Psoas muscle (tissue), 8 donors: ENCODE results near the gene NLN. TPM values are rescaled to one million over a fixed set of nuclear protein-coding genes. Genes with fewer than 3 reads are reported as not detected.

ENCODE experiments used
- ATAC-seq, 4 donors: fragments of 200-7000 bp; cut with Tn5 transposase; one replicate each; pipeline ENCODE4 v1.9.1; 2020; ENCODE audit warnings: moderate library complexity in 3 of 4, mild to moderate bottlenecking in 2 of 4
- DNase-seq, 2 donors: peaks; one replicate each; pipeline ENCODE4 v3.0.0-alpha.2; 2020
- H3K27ac ChIP-seq: fragments of 200-600 bp; one replicate; pipeline ENCODE4 v1.8.0; 2022
- H3K27me3 ChIP-seq, 3 donors: fragments of 200-600 bp in 1 of 3; one replicate each; pipeline versions ENCODE4 v1.6.1 to v1.8.0; 2013 to 2022; ENCODE audit warnings: low read length in 2 of 3, mild to moderate bottlenecking in 2 of 3, moderate library complexity in 1 of 3; ENCODE audit not compliant: insufficient read depth in 3 of 3
- H3K36me3 ChIP-seq, 2 donors: fragments of 200-600 bp in 1 of 2; one replicate each; pipeline versions ENCODE4 v1.6.1 to v1.8.0; 2013 to 2022; ENCODE audit warnings: low read depth in 1 of 2, mild to moderate bottlenecking in 1 of 2, moderate library complexity in 1 of 2; ENCODE audit not compliant: insufficient read depth in 1 of 2
- H3K4me1 ChIP-seq: fragments of 200-600 bp; one replicate; pipeline ENCODE4 v1.8.0; 2022
- H3K4me3 ChIP-seq: fragments of 200-600 bp; one replicate; pipeline ENCODE4 v1.8.0; 2022; ENCODE audit warnings: mild to moderate bottlenecking
- H3K9me3 ChIP-seq: fragments of 200-600 bp; one replicate; pipeline ENCODE4 v1.8.0; 2022
- WGBS, 3 donors: extraction: QIAGEN DNeasy Blood & Tissue Kit; methylation state at CpG; one replicate each; pipeline versions ENCODE4 v1.1.6 to v1.1.7; 2013; 5-methylcytosine and 5-hydroxymethylcytosine counted together
- intact Hi-C, 2 donors: fragments of 100-400 bp; cut with DNase I; formaldehyde crosslinking; loops; one replicate each; pipeline versions ENCODE4 v1.11.0 to v1.14.2; 2022
- polyA plus RNA-seq, 3 donors: library from polyadenylated mRNA; stranded (reverse); fragments of 200-250 nt; gene quantifications; one replicate each; pipeline ENCODE4 v1.2.3, GENCODE V29; 2013
- total RNA-seq, 4 donors: library from RNA; stranded (reverse); fragmentation: NEBNext Ultra II Directional in 2 of 4; extraction: Animal tissue kit (Norgen Biotek cat#: 25700) in 2 of 4; gene quantifications; one replicate each; pipeline versions ENCODE4 v1.2.1 to v1.2.4, GENCODE V29; 2021 to 2023
- TF ChIP-seq, protein P1 (sequence below): fragments of 200-600 bp; IDR thresholded peaks from one replicate; pipeline ENCODE4 v1.8.0; 2022; ENCODE audit warnings: antibody characterized with exemption
- donor health status: healthy with polysubstance abuse.
- donor health status: DM: no; HTN: no; CAD: no; lungs with moderate emphysema.
- donor health status: Bipolar disorder and iron deficiency.
- donor health status: healthy.
- donor health status: DM: yes; HTN: yes; CAD: no.
- donor health status: DM: no; HTN: no; CAD: no.
- donor health status: DM: no; HTN: no; CAD: no.
- donor health status: DM: yes; HTN: yes; CAD: no.

The NLN gene
- total and polyA plus RNA-seq, 7 donors = 9.8 to 69.9 (median 31.4) TPM

GRCh38 chr5:65813174-65813573 is 91.2 kb downstream of the NLN start:
- Histone ChIP-seq H3K4me1 (no peaks in the 10 kb centered on the region), H3K27ac (no peak overlapping the region), H3K36me3 (peaks cover 4 to 63% of the 10 kb centered on the region in 2 donors), H3K27me3 (no peaks in the 10 kb centered on the region), H3K9me3 (no peaks in the 10 kb centered on the region), H3K4me3 (no peak overlapping the region)
- intact Hi-C loops = no loop called here
- TF ChIP-seq, protein P1, sequence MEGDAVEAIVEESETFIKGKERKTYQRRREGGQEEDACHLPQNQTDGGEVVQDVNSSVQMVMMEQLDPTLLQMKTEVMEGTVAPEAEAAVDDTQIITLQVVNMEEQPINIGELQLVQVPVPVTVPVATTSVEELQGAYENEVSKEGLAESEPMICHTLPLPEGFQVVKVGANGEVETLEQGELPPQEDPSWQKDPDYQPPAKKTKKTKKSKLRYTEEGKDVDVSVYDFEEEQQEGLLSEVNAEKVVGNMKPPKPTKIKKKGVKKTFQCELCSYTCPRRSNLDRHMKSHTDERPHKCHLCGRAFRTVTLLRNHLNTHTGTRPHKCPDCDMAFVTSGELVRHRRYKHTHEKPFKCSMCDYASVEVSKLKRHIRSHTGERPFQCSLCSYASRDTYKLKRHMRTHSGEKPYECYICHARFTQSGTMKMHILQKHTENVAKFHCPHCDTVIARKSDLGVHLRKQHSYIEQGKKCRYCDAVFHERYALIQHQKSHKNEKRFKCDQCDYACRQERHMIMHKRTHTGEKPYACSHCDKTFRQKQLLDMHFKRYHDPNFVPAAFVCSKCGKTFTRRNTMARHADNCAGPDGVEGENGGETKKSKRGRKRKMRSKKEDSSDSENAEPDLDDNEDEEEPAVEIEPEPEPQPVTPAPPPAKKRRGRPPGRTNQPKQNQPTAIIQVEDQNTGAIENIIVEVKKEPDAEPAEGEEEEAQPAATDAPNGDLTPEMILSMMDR = no peak
- no peak for ATAC-seq
- no peak for DNase-seq

DNA sequence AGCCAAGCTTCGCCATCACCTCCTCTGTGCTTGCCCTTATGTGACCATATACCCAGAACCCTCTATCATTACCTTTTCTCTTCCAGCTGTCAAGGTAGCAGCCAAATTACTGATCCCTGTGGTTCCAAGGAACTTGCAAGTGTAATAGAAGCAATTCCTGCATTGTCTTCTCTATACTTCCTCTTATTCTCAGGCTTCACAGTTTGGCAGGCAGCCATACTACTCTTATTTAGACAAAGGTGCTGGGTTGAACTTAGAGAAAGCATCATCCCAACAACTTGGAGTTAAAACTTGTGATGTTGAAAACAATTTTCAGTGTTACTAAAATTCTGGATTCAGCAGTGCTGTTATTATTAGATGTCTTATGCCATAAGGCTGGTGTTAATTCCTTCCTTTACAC is 93.2 kb downstream of the NLN start:
- Histone ChIP-seq H3K36me3 (peaks cover 0 to 57% of the 10 kb centered on the region in 2 donors), H3K27me3 (no peaks in the 10 kb centered on the region), H3K9me3 (no peaks in the 10 kb centered on the region), H3K4me3 (no peak overlapping the region), H3K4me1 (no peaks in the 10 kb centered on the region), H3K27ac (no peak overlapping the region)
- TF ChIP-seq, protein P1 = no peak
- intact Hi-C loops = no loop called here
- WGBS, 3 donors = 88 to 95% (median 95%) methylated on average over 1 of the region's 1 CpG
- no peak for ATAC-seq
- no peak for DNase-seq

DNA sequence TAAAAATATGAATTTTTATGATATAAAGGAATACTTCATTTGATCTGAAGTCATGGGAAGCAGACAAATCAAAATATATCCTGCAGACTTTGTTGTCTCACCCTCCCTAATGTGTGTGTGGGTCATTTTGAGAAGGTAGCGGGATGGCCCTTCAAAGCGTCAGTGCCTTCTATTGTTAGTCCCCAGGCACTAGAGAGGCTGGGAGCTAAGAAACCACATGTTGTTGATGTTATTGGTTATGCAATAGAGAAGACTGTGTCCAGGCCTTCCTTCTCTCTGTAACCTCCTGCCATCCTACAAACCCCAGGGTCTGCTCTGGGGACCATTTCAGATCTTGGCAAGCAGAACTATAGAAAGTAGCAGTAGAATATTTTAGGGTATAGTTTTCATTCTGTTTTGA is 94.7 kb downstream of the NLN start:
- intact Hi-C loops = no loop called here
- DNase-seq = no peak
- Histone ChIP-seq H3K36me3 (peaks cover 0 to 43% of the 10 kb centered on the region in 2 donors), H3K9me3 (no peaks in the 10 kb centered on the region), H3K27me3 (no peaks in the 10 kb centered on the region), H3K4me1 (no peaks in the 10 kb centered on the region), H3K4me3 (no peak overlapping the region), H3K27ac (no peak overlapping the region)
- 92 to 100% (median 100%) methylated on average over 2 of the region's 2 CpGs for WGBS, 3 donors
- TF ChIP-seq, protein P1 = no peak
- ATAC-seq = no peak

DNA sequence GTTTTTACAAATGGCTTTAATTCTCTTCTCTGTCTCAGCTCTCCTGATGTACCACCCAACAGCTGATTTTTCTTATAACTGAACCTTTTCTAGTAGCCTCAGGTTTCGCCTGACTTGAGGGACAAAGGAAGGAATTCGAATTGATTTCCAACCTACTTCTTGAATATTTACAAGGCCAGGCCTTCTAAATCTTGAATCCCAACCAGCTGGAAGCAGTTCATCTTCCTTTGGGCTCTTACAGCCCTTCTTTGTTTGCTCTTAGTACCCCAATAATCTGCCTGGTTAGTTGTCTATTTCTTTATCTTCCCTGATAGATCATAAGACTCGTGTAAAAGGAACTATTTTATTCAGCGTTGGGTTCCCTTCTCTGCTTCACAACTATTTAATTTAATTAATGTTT is 95.9 kb downstream of the NLN start:
- no peaks in the 10 kb centered on the region for H3K4me1 ChIP-seq
- TF ChIP-seq, protein P1 = no peak
- H3K27ac ChIP-seq = no peak overlapping the region
- intact Hi-C loops = no loop called here
- 83 to 88% (median 87%) methylated on average over 4 of the region's 4 CpGs for WGBS, 3 donors
- no peak overlapping the region for H3K4me3 ChIP-seq
- ATAC-seq (no peak), DNase-seq (no peak)
- H3K27me3 ChIP-seq = no peaks in the 10 kb centered on the region
- no peaks in the 10 kb centered on the region for H3K9me3 ChIP-seq
- H3K36me3 ChIP-seq = peaks cover 0 to 31% of the 10 kb centered on the region in 2 donors

DNA sequence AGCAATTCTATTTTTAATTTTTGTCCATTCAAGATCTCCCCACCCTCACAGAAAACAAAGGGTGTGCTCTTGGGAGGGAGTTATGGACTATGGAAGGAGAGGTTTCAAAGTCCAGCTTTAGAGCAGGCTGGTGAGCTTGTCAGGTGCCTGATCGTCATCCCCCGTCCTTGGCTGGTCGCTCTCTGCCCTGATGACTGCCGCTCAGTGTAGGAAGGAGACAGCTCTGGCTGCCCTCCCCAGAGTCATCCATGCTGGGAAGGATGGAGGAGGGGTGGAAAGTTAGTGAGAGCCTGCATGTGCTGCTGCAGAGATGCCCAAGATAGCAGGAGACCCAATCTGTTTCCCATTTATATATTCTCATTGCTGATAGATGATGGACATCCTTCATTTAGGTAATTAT is 96.6 kb downstream of the NLN start:
- DNase-seq (no peak), ATAC-seq (peak in 2 of 4 donors; percentile 30 to 42)
- Histone ChIP-seq H3K27ac (no peak overlapping the region), H3K27me3 (no peaks in the 10 kb centered on the region), H3K9me3 (no peaks in the 10 kb centered on the region), H3K4me3 (no peak overlapping the region), H3K4me1 (no peaks in the 10 kb centered on the region), H3K36me3 (peaks cover 0 to 25% of the 10 kb centered on the region in 2 donors)
- TF ChIP-seq, protein P1 = no peak
- 84 to 86% (median 85%) methylated on average over 4 of the region's 4 CpGs for WGBS, 3 donors
- intact Hi-C loops = no loop called here
